SK-N-SH (cell line): ENCODE results near the gene PSMD2. TPM values are rescaled to one million over a fixed set of nuclear protein-coding genes. Genes with fewer than 3 reads are reported as not detected.
"Not testable (repeated sequence)": the region's sequence is repeated elsewhere in the genome, so short reads cannot be mapped to it uniquely, and the experiment has no call there.

Source experiments
- CTCF ChIA-PET: fragments of 300-600, 350-600 bp; formaldehyde crosslinking; extraction: SDS; loops from one replicate; lab custom pipeline; 2021; lab: Yijun Ruan, JAX
- POLR2A ChIA-PET: fragments of 350-600 bp; sonication (Branson Sonifier 250); formaldehyde crosslinking; extraction: SDS; loops from one replicate; lab custom pipeline; 2020; ENCODE audit warnings: antibody characterized with exemption, inconsistent platforms; lab: Yijun Ruan, JAX
- DNase-seq: peaks from one replicate; pipeline ENCODE4 v3.0.0; 2012
- H2AFZ ChIP-seq: fragments of 200-600 bp; sonication (generic); 2 replicates; pipeline ENCODE4 v1.8.1; 2016; ENCODE audit warnings: antibody characterized with exemption, mild to moderate bottlenecking, low read depth
- H3F3A ChIP-seq: fragments of 200-600 bp; sonication (generic); replicated peaks from 2 replicates; pipeline ENCODE3; 2016; ENCODE audit warnings: antibody characterized with exemption, mild to moderate bottlenecking; ENCODE audit not compliant: insufficient read depth
- H3K27ac ChIP-seq, 2 experiments: fragments of 200-500 bp in 1 of 2; fragments of 200-600 bp in 1 of 2; sonication (Bioruptor generic) in 1 of 2; sonication (generic), shearing (Covaris generic) in 1 of 2; 2 replicates each; pipeline versions ENCODE4 v1.5.1 to v1.6.1; 2014 to 2016; ENCODE audit warnings: low read depth in 2 of 2, inconsistent platforms in 1 of 2, low read length in 1 of 2, mild to moderate bottlenecking in 1 of 2, mixed read lengths in 1 of 2
- H3K27me3 ChIP-seq: fragments of 200-600 bp; sonication (generic), shearing (Covaris generic); 2 replicates; pipeline ENCODE4 v1.6.1; 2016; ENCODE audit warnings: mixed run types; ENCODE audit not compliant: insufficient read depth
- H3K36me3 ChIP-seq, 2 experiments: fragments of 200-500 bp in 1 of 2; fragments of 200-600 bp in 1 of 2; sonication (Bioruptor generic) in 1 of 2; sonication (generic) in 1 of 2; replicated peaks in 1 of 2; 2 replicates each; pipeline versions ENCODE3 to v1.5.1; 2014 to 2016; ENCODE audit warnings: low read length in 1 of 2, mild to moderate bottlenecking in 1 of 2; ENCODE audit not compliant: insufficient read depth in 2 of 2, control insufficient read depth in 1 of 2
- H3K4me1 ChIP-seq, 2 experiments: fragments of 200-500 bp in 1 of 2; fragments of 200-600 bp in 1 of 2; sonication (Bioruptor generic) in 1 of 2; sonication (generic), shearing (Covaris generic) in 1 of 2; 2 replicates each; pipeline versions ENCODE4 v1.5.1 to v1.6.1; 2014 to 2016; ENCODE audit warnings: low read depth in 1 of 2, low read length in 1 of 2, mixed run types in 1 of 2; ENCODE audit not compliant: insufficient read depth in 2 of 2, control insufficient read depth in 1 of 2
- H3K4me2 ChIP-seq: fragments of 200-600 bp; sonication (generic), shearing (Covaris generic); 2 replicates; pipeline ENCODE4 v1.6.1; 2017; ENCODE audit warnings: mixed run types
- H3K4me3 ChIP-seq, 2 experiments: fragments of 200-500 bp in 1 of 2; fragments of 200-600 bp in 1 of 2; sonication (Bioruptor generic) in 1 of 2; sonication (generic), shearing (Covaris generic) in 1 of 2; 2 replicates each; pipeline versions ENCODE4 v1.5.1 to v1.8.1; 2014 to 2016; ENCODE audit warnings: low read depth in 2 of 2, inconsistent platforms in 1 of 2, low read length in 1 of 2, mild to moderate bottlenecking in 1 of 2, mixed read lengths in 1 of 2, moderate library complexity in 1 of 2
- H3K79me2 ChIP-seq: fragments of 200-600 bp; sonication (generic); 2 replicates; pipeline ENCODE4 v1.8.1; 2017; ENCODE audit warnings: mild to moderate bottlenecking; ENCODE audit not compliant: insufficient read depth
- H3K9ac ChIP-seq: fragments of 200-600 bp; sonication (generic); 2 replicates; pipeline ENCODE4 v1.6.1; 2017; ENCODE audit warnings: mixed run types
- H3K9me2 ChIP-seq: fragments of 200-600 bp; sonication (generic); 2 replicates; pipeline ENCODE4 v1.6.1; 2017; ENCODE audit warnings: mixed run types
- H3K9me3 ChIP-seq: fragments of 200-600 bp; sonication (generic); 2 replicates; pipeline ENCODE4 v1.6.1; 2017; ENCODE audit warnings: mixed run types, mild to moderate bottlenecking, moderate library complexity
- H4K20me1 ChIP-seq: fragments of 200-600 bp; sonication (generic); 2 replicates; pipeline ENCODE4 v1.6.1; 2017; ENCODE audit warnings: mild to moderate bottlenecking, mixed run types; ENCODE audit not compliant: insufficient read depth
- CHD2 ChIP-seq: fragments of 150-350 bp; IDR thresholded peaks from 2 replicates; pipeline ENCODE4 v1.6.1; 2018; ENCODE audit warnings: low read length; ENCODE audit not compliant: partially characterized antibody
- CTCF ChIP-seq: fragments of 200-600 bp; sonication (generic); IDR thresholded peaks from 2 replicates; pipeline ENCODE4 v1.6.1; 2017; ENCODE audit warnings: antibody characterized with exemption, mild to moderate bottlenecking, moderate library complexity
- ELF1 ChIP-seq: IDR thresholded peaks from 2 replicates; pipeline ENCODE4 v1.4.0; 2012
- EP300 ChIP-seq, 2 experiments: IDR thresholded peaks; 2 replicates each; pipeline versions ENCODE4 v1.4.0 to v1.6.1; 2012; ENCODE audit warnings: borderline replicate concordance in 1 of 2, low read depth in 1 of 2, low read length in 1 of 2
- FOXM1 ChIP-seq: IDR thresholded peaks from 2 replicates; pipeline ENCODE4 v1.4.0; 2012; ENCODE audit warnings: low read depth, mild to moderate bottlenecking
- JUND ChIP-seq: IDR thresholded peaks from 2 replicates; pipeline ENCODE4 v1.4.0; 2012
- MAX ChIP-seq: IDR thresholded peaks from 2 replicates; pipeline ENCODE4 v1.4.0; 2012; ENCODE audit warnings: low read depth
- MEF2A ChIP-seq: IDR thresholded peaks from 2 replicates; pipeline ENCODE4 v1.4.0; 2012; ENCODE audit warnings: low read depth, borderline replicate concordance
- MXI1 ChIP-seq: IDR thresholded peaks from 2 replicates; pipeline ENCODE4 v1.6.1; 2012; ENCODE audit warnings: mild to moderate bottlenecking, low read depth, low read length, improper control_type of control experiment
- NFIC ChIP-seq: IDR thresholded peaks from 2 replicates; pipeline ENCODE4 v1.4.0; 2012; ENCODE audit warnings: borderline replicate concordance
- NRF1 ChIP-seq: IDR thresholded peaks from 2 replicates; pipeline ENCODE4 v1.6.1; 2012; ENCODE audit warnings: low read depth, mild to moderate bottlenecking, low read length
- RCOR1 ChIP-seq: fragments of 150-350 bp; IDR thresholded peaks from 2 replicates; pipeline ENCODE4 v1.6.1; 2017; ENCODE audit warnings: antibody characterized with exemption, low read length
- RFX5 ChIP-seq: IDR thresholded peaks from 2 replicates; pipeline ENCODE4 v1.6.1; 2012; ENCODE audit warnings: mild to moderate bottlenecking, improper control_type of control experiment, low read length
- SIN3A ChIP-seq: IDR thresholded peaks from 2 replicates; pipeline ENCODE4 v1.6.1; 2012; ENCODE audit warnings: low read depth, mild to moderate bottlenecking, low read length, moderate library complexity, borderline replicate concordance
- TAF1 ChIP-seq: IDR thresholded peaks from 2 replicates; pipeline ENCODE4 v1.6.1; 2012; ENCODE audit warnings: low read depth, mild to moderate bottlenecking, low read length, moderate library complexity, borderline replicate concordance
- YY1 ChIP-seq: IDR thresholded peaks from 2 replicates; pipeline ENCODE4 v1.4.0; 2012; ENCODE audit warnings: low read depth, mild to moderate bottlenecking
- WGBS: methylation state at CpG from one replicate; pipeline ENCODE4 v1.1.6; 2017; ENCODE audit warnings: low lambda C conversion rate; 5-methylcytosine and 5-hydroxymethylcytosine counted together
- polyA plus RNA-seq, 3 experiments: library from polyadenylated mRNA; depleted of rRNA; stranded (reverse); fragments of >200 nt; gene quantifications; 2 replicates each; pipeline ENCODE4 v1.2.3, GENCODE V29; 2012

PSMD2 gene
- polyA plus RNA-seq, 1 of the 3 experiments (the other 2 are of a cell fraction), result 328 TPM

- TF ChIP-seq NFIC (peak; percentile 77), NRF1 (peak; percentile 61), TAF1 (no peak), RCOR1 (peak; percentile 33; the same call in 1 of the 2 replicates), RFX5 (peak; percentile 94), MXI1 (peak; percentile 100), MAX (no peak), CHD2 (peak; percentile 32), FOXM1 (0 out of 2 replicates have a peak, but pooled peaks have one; percentile 31), MEF2A (no peak), CTCF (peak; percentile 29), YY1 (no peak), SIN3A (0 out of 2 replicates have a peak, but pooled peaks have one; percentile 45), ELF1 (no peak), EP300 (IDR thresholded peaks at IDR 0.05; ENCODE audit: borderline replicate concordance in 1 of 2, low read depth in 1 of 2, low read length in 1 of 2) (no peak)
- peaks cover 63% of the 10 kb centered on the region for H3K79me2 ChIP-seq
- H3K4me3 ChIP-seq, result peak overlapping the region; percentile 72 to 74
- ChIA-PET POLR2A (interaction anchor here (0.7 to 3.1 kb wide), 7 partner anchors 10 to 434 kb away, joined by 3 to 19 read pairs (median 4); partner anchors contain the start of genes CLCN2 and POLR2H), CTCF (interaction anchor here (0.6 to 5.2 kb wide), 11 partner anchors 10 to 442 kb away, joined by 3 to 63 read pairs (median 3); partner anchors contain the start of genes CLCN2, EEF1AKMT4 and POLR2H)
- peak overlapping the region; percentile 90 to 92 for H3K27ac ChIP-seq
- no peaks in the 10 kb centered on the region for H3K27me3 ChIP-seq
- H3K4me1 ChIP-seq, result peaks cover 37 to 39% of the 10 kb centered on the region in 2 experiments; a peak in 3 of 4 replicates
- H3K9ac ChIP-seq, result peak overlapping the region; percentile 83
- peak; percentile 97 for DNase-seq
- H3K9me3 ChIP-seq, result no peaks in the 10 kb centered on the region
- peak overlapping the region; percentile 85 for H3K4me2 ChIP-seq
- no peak overlapping the region for H2AFZ ChIP-seq
- H3F3A ChIP-seq, result peaks cover 29% of the 10 kb centered on the region
- 64% methylated on average over 9 of the region's 37 CpGs for WGBS
- peaks cover 11 to 36% of the 10 kb centered on the region in 2 experiments for H3K36me3 ChIP-seq
- no peaks in the 10 kb centered on the region for H3K9me2 ChIP-seq
- H4K20me1 ChIP-seq, result peaks cover 15% of the 10 kb centered on the region
These were observed 39.5 kb downstream of the PSMD2 start for GRCh38 chr3:184338511-184338945.

- H3K79me2 ChIP-seq, result peaks cover 60% of the 10 kb centered on the region
- no peak overlapping the region for H2AFZ ChIP-seq
- peaks cover 9 to 34% of the 10 kb centered on the region in 2 experiments for H3K36me3 ChIP-seq
- CTCF ChIA-PET, result interaction anchor here (0.6 to 5.2 kb wide), 11 partner anchors 9 to 442 kb away, joined by 3 to 63 read pairs (median 3); partner anchors contain the start of genes CLCN2, EEF1AKMT4 and POLR2H
- H3K9me3 ChIP-seq, result no peaks in the 10 kb centered on the region
- no peaks in the 10 kb centered on the region for H3K27me3 ChIP-seq
- peak overlapping the region; percentile 85 for H3K4me2 ChIP-seq
- H3F3A ChIP-seq, result peaks cover 24% of the 10 kb centered on the region
- peak overlapping the region; percentile 83 for H3K9ac ChIP-seq
- 58% methylated on average over 8 of the region's 8 CpGs for WGBS
- peak overlapping the region; percentile 90 to 92; a peak in 3 of 4 replicates for H3K27ac ChIP-seq
- peaks cover 15% of the 10 kb centered on the region; the same call in 1 of the 2 replicates for H4K20me1 ChIP-seq
- POLR2A ChIA-PET, result interaction anchor here (0.6 to 3.1 kb wide), 7 partner anchors 9 to 506 kb away, joined by 3 to 19 read pairs (median 6); partner anchors contain the start of genes CLCN2 and POLR2H
- H3K4me3 ChIP-seq, result peak overlapping the region; percentile 72 to 74; a peak in 3 of 4 replicates
- no peak for DNase-seq
- no peak for TF ChIP-seq JUND
- TF ChIP-seq, all 33 proteins: peak for 0
- peaks cover 35 to 37% of the 10 kb centered on the region in 2 experiments; a peak in 3 of 4 replicates for H3K4me1 ChIP-seq
- H3K9me2 ChIP-seq, result no peaks in the 10 kb centered on the region
These were observed 40.0 kb downstream of the PSMD2 start for GRCh38 chr3:184339001-184339400.

- not testable (repeated sequence) for DNase-seq, H3K9ac ChIP-seq, H3K9me2 ChIP-seq, H2AFZ ChIP-seq, H3K27me3 ChIP-seq, H3K4me3 ChIP-seq, H3K9me3 ChIP-seq
- ChIA-PET POLR2A (interaction anchor here (0.6 to 3.1 kb wide), 7 partner anchors 9 to 507 kb away, joined by 3 to 19 read pairs (median 6); partner anchors contain the start of genes CLCN2 and POLR2H), CTCF (interaction anchor here (0.9 to 5.2 kb wide), 6 partner anchors 9 to 443 kb away, joined by 3 to 63 read pairs (median 4); partner anchors contain the start of genes CLCN2 and POLR2H)
- H4K20me1 ChIP-seq, result peaks cover 14% of the 10 kb centered on the region; the same call in 1 of the 2 replicates
- WGBS, result 96% methylated on average over 19 of the region's 19 CpGs
- peak overlapping the region; percentile 85 for H3K4me2 ChIP-seq
- H3K27ac ChIP-seq, result peak overlapping the region in 1 of 2 experiments; percentile 90; a peak in 1 of 4 replicates
- H3F3A ChIP-seq, result peaks cover 18% of the 10 kb centered on the region
- H3K79me2 ChIP-seq, result peaks cover 60% of the 10 kb centered on the region
- H3K4me1 ChIP-seq, result peaks cover 31 to 36% of the 10 kb centered on the region in 2 experiments; a peak in 3 of 4 replicates
- peaks cover 7 to 31% of the 10 kb centered on the region in 2 experiments for H3K36me3 ChIP-seq
These were observed 40.6 kb downstream of the PSMD2 start for GRCh38 chr3:184339451-184340135.
